ENCODE results near the gene COMP. TPM values are rescaled to one million over a fixed set of nuclear protein-coding genes. Genes with fewer than 3 reads are reported as not detected.

Gene COMP
- total RNA-seq, 1 donor from 2014 or later, result 0.31 TPM

DNA sequence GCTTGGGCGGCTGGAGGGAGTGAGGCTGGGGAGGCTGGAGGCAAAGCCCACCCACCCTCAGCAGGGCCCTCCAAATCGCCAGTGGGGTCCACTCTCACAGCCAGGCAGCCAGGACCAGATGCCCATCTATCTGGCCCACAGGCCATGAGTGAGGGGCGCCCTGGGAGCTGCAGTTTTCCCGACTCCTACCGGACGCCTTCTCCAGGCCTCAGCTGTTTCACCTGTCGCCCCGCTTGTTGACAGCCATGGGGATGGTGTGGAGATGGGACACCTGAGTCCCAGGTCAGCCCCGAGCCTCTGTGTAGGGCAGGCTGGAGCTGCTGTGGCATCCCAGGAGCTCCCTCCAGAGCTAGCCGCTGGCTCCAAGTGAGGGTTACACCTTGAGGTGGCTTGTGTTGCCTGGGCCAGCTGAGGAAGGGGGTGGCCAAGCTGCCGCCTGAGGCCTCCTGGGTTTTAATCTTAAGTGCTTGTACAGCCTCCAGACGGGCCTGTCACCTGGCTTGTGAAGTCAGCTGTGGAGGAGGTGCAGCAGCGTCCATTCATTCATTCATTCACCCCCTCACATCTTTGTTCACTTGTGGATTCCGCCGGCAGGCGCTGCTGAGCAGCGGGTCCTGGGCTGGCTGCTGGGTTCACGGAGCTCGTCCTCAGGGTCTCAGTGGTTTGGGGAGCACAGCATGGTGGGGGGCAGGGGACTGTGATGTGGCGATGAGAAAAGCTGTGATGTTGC lies 52.0 kb downstream of the COMP start:
- no peaks in the 10 kb centered on the region for H3K36me3 Mint-ChIP-seq
- DNase-seq (ENCODE audit: low spot score in 2 of 2, unreplicated experiment in 2 of 2), result no peak
- no peak overlapping the region for H3K4me3 Mint-ChIP-seq
- H3K27me3 Mint-ChIP-seq (ENCODE audit: low read depth), result no peaks in the 10 kb centered on the region
- TF ChIP-seq, protein P1, sequence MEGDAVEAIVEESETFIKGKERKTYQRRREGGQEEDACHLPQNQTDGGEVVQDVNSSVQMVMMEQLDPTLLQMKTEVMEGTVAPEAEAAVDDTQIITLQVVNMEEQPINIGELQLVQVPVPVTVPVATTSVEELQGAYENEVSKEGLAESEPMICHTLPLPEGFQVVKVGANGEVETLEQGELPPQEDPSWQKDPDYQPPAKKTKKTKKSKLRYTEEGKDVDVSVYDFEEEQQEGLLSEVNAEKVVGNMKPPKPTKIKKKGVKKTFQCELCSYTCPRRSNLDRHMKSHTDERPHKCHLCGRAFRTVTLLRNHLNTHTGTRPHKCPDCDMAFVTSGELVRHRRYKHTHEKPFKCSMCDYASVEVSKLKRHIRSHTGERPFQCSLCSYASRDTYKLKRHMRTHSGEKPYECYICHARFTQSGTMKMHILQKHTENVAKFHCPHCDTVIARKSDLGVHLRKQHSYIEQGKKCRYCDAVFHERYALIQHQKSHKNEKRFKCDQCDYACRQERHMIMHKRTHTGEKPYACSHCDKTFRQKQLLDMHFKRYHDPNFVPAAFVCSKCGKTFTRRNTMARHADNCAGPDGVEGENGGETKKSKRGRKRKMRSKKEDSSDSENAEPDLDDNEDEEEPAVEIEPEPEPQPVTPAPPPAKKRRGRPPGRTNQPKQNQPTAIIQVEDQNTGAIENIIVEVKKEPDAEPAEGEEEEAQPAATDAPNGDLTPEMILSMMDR (IDR thresholded peaks at IDR 0.05; ENCODE audit: unreplicated experiment), result no peak
- H3K4me1 Mint-ChIP-seq, result peaks cover 11% of the 10 kb centered on the region
- H3K9me3 Mint-ChIP-seq, result no peaks in the 10 kb centered on the region
- H3K27ac Mint-ChIP-seq, result no peak overlapping the region

DNA sequence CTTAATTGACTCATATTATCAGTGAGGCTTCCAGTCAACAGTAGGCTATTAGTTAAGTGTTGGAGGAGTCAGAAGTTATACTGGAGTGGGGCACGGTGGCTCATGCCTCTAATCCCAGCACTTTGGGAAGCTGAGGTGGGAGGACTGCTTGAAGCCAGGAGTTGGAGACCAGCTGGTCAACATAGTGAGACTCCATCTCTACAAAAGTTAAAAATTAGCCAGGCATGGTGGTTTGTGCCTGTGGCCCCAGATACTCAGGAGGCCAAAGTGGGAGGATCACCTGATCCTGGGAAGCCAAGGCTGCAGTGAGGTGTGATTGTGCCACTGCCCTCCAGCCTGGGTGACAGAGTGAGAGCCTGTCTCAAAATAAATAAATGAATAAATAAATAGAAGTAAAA lies 53.2 kb downstream of the COMP start:
- Mint-ChIP-seq H3K9me3 (no peaks in the 10 kb centered on the region), H3K4me3 (no peak overlapping the region), H3K27me3 (ENCODE audit: low read depth) (no peaks in the 10 kb centered on the region), H3K27ac (no peak overlapping the region), H3K4me1 (peaks cover 9% of the 10 kb centered on the region), H3K36me3 (no peaks in the 10 kb centered on the region)
- TF ChIP-seq, protein P1 (IDR thresholded peaks at IDR 0.05; ENCODE audit: unreplicated experiment), result no peak
- no peak for DNase-seq (ENCODE audit: low spot score in 2 of 2, unreplicated experiment in 2 of 2)

DNA sequence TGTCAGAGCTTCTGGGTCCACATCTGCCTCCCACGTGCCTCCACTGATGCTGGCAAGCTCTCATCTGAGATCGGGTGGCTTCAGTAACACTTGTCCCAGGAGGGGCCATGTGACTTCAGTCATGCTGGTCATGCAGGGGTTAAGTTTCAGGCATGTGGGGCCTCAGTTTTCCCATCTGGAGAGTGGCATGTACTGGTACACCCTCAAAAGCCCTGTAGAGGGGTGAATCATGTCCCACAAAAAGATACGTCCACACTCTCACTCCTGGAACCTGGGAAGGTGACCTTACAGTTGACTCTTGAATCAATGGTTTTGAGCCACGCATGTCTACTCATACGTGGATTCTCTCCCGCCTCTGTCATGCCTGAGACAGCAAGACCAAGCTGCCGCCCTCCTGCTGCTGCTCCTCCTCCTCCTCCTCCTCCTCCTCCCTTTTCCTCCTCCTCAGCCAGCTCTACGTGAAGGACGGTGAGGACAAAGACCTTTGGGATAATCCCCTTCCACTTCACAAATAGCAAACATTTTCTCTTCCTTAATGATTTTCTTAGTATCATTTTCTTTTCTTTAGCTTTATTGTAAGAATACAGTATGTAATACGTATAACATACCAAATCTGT lies 53.7 kb downstream of the COMP start:
- Mint-ChIP-seq H3K36me3 (no peaks in the 10 kb centered on the region), H3K4me1 (peaks cover 11% of the 10 kb centered on the region), H3K27ac (no peak overlapping the region), H3K27me3 (ENCODE audit: low read depth) (no peaks in the 10 kb centered on the region), H3K9me3 (no peaks in the 10 kb centered on the region), H3K4me3 (no peak overlapping the region)
- TF ChIP-seq, protein P1 (IDR thresholded peaks at IDR 0.05; ENCODE audit: unreplicated experiment), result no peak
- DNase-seq (ENCODE audit: low spot score in 2 of 2, unreplicated experiment in 2 of 2), result no peak

DNA sequence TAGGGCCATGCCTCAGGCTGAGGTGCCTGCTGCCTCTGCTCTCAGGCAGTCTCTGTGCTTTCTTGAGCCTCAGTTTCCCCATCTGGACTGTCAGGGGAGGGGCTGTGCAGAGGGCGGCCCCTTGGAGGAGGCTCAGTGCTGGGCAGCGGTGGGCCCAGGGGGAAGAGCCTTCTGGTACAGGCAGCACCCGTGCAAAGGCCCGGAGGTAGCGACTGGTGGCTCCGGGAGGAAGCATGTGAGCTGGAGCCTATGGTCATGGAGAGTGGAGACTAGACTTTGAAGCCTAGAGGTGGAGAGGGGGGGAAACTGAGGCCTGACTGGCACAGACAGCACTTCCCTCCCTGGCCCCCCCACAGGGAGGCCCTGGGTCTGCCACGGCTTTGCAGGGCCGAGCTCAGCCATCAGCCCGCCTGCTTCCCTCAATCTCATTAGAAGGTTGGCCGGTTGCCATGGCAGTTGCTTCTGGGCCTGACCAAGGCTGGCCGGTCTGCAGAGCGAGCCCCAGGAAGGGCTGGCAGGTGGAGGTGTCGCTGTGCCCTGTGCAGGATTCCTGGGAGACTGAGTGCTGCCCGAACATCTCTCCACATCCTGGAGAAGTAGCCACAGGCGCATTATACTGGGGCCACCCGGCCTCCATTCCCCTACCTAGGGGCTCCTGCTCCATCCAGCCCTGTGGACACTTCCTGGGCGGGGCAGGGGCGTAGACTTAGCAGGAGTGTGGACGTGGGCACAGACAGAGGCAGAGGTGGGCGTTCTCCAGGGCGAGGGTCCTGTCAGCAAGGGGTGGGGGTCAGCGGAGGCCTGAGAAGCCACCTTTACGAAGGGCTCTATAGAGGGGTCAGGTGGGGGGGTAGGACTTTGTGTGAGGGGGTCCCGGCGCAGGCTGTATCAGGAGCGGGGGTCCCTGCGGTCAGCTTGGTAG lies 54.4 kb downstream of the COMP start:
- Mint-ChIP-seq H3K4me3 (no peak overlapping the region), H3K36me3 (no peaks in the 10 kb centered on the region), H3K4me1 (peaks cover 15% of the 10 kb centered on the region), H3K27ac (no peak overlapping the region), H3K27me3 (ENCODE audit: low read depth) (no peaks in the 10 kb centered on the region), H3K9me3 (no peaks in the 10 kb centered on the region)
- TF ChIP-seq, protein P1 (IDR thresholded peaks at IDR 0.05; ENCODE audit: unreplicated experiment), result no peak
- no peak for DNase-seq (ENCODE audit: low spot score in 2 of 2, unreplicated experiment in 2 of 2)

DNA sequence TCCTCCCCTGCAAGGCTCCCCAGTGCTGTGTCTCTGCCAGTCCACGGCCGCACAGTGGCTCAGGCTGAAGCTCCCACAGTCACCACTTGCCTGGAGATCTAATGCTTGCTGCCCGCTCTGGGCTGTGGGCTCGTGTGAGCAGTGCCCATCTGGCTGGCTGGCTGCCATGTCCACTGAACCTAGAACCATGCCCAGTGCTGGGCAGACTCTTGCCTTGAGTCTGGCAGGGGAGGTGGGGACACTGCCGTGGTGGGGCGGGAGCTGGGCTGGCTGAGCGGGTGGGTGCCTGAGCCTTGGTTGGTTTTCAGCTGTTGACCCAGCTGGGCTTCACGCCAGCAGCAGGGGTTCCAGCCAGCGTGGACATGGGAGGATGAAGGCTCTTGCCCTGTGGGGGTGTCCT lies 55.4 kb downstream of the COMP start:
- Mint-ChIP-seq H3K4me3 (no peak overlapping the region), H3K27ac (no peak overlapping the region), H3K27me3 (ENCODE audit: low read depth) (no peaks in the 10 kb centered on the region), H3K4me1 (peaks cover 20% of the 10 kb centered on the region), H3K9me3 (no peaks in the 10 kb centered on the region), H3K36me3 (no peaks in the 10 kb centered on the region)
- DNase-seq (ENCODE audit: low spot score in 2 of 2, unreplicated experiment in 2 of 2), result no peak
- TF ChIP-seq, protein P1 (IDR thresholded peaks at IDR 0.05; ENCODE audit: unreplicated experiment), result no peak

Data from mesothelial cell of epicardium (in vitro differentiated cells).